Astrocyte (in vitro differentiated cells and primary cell): Measurements from ENCODE around the gene UNC5A. TPM values are rescaled to one million over a fixed set of nuclear protein-coding genes. Genes with fewer than 3 reads are reported as not detected.

Experiments
- DNase-seq: peaks from one replicate; pipeline ENCODE4 v3.0.0-alpha.2; 2010; ENCODE audit warnings: low read depth
- FAIRE-seq: peaks from 2 replicates; lab custom pipeline; 2011; peaks lifted over from hg19 to GRCh38; lab: Jason Lieb, UNC
- H2AFZ ChIP-seq: 2 replicates; pipeline ENCODE4 v1.6.0; 2012; ENCODE audit warnings: low read depth, low read length, inconsistent platforms
- H3K27ac ChIP-seq: 2 replicates; pipeline ENCODE4 v1.5.1; 2011; ENCODE audit warnings: low read depth, low read length, inconsistent platforms
- H3K27me3 ChIP-seq: 2 replicates; pipeline ENCODE4 v1.6.0; 2011; ENCODE audit warnings: low read length, inconsistent platforms; ENCODE audit not compliant: insufficient read depth
- H3K36me3 ChIP-seq: 2 replicates; pipeline ENCODE4 v1.5.1; 2011; ENCODE audit warnings: low read length, inconsistent platforms; ENCODE audit not compliant: insufficient read depth
- H3K4me1 ChIP-seq: 2 replicates; pipeline ENCODE4 v1.5.1; 2011; ENCODE audit warnings: low read length, inconsistent platforms; ENCODE audit not compliant: insufficient read depth
- H3K4me2 ChIP-seq: 2 replicates; pipeline ENCODE4 v1.6.0; 2012; ENCODE audit warnings: low read length, inconsistent platforms
- H3K4me3 ChIP-seq: 2 replicates; pipeline ENCODE4 v1.5.1; 2011; ENCODE audit warnings: low read depth, mild to moderate bottlenecking, low read length, inconsistent platforms; ENCODE audit not compliant: insufficient read depth
- H3K79me2 ChIP-seq: 2 replicates; pipeline ENCODE4 v1.6.0; 2012; ENCODE audit warnings: mild to moderate bottlenecking, low read length, inconsistent platforms; ENCODE audit not compliant: insufficient read depth
- H3K9ac ChIP-seq: 2 replicates; pipeline ENCODE4 v1.6.0; 2012; ENCODE audit warnings: mild to moderate bottlenecking, low read length, inconsistent platforms
- H3K9me3 ChIP-seq: 2 replicates; pipeline ENCODE4 v1.5.1; 2012; ENCODE audit warnings: low read depth, mild to moderate bottlenecking, low read length, inconsistent platforms; ENCODE audit not compliant: insufficient read depth
- H4K20me1 ChIP-seq: 2 replicates; pipeline ENCODE4 v1.6.0; 2012; ENCODE audit warnings: low read length, inconsistent platforms; ENCODE audit not compliant: insufficient read depth
- H3K27ac Mint-ChIP-seq: one replicate; pipeline ENCODE4 v1.8.0; 2021; ENCODE audit warnings: mild to moderate bottlenecking, mixed read lengths; ENCODE audit not compliant: unreplicated experiment
- H3K27me3 Mint-ChIP-seq: one replicate; pipeline ENCODE4 v1.8.0; 2021; ENCODE audit warnings: low read depth, mixed read lengths; ENCODE audit not compliant: unreplicated experiment
- H3K36me3 Mint-ChIP-seq: one replicate; pipeline ENCODE4 v1.8.0; 2021; ENCODE audit warnings: low read depth, mixed read lengths; ENCODE audit not compliant: unreplicated experiment
- H3K4me1 Mint-ChIP-seq: one replicate; pipeline ENCODE4 v1.8.0; 2021; ENCODE audit warnings: low read depth, mixed read lengths; ENCODE audit not compliant: unreplicated experiment
- H3K4me3 Mint-ChIP-seq: one replicate; pipeline ENCODE4 v1.8.0; 2021; ENCODE audit warnings: mild to moderate bottlenecking, moderate library complexity, mixed read lengths; ENCODE audit not compliant: unreplicated experiment
- H3K9me3 Mint-ChIP-seq: one replicate; pipeline ENCODE4 v1.8.0; 2021; ENCODE audit warnings: mild to moderate bottlenecking, mixed read lengths; ENCODE audit not compliant: unreplicated experiment
- EZH2 ChIP-seq: IDR thresholded peaks from 2 replicates; pipeline ENCODE4 v1.6.1; 2012; ENCODE audit warnings: mild to moderate bottlenecking, low read length, inconsistent platforms; ENCODE audit not compliant: insufficient read depth
- total RNA-seq: library from RNA; stranded (reverse); gene quantifications from 2 replicates; pipeline ENCODE4 v1.2.1, GENCODE V29; 2021
- TF ChIP-seq, protein P1 (sequence below): IDR thresholded peaks from 2 replicates; pipeline ENCODE4 v1.5.1; 2011; ENCODE audit warnings: low read depth, mild to moderate bottlenecking, inconsistent platforms, low read length, moderate library complexity; ENCODE audit not compliant: insufficient read depth

The UNC5A gene
- total RNA-seq, 1 donor from 2014 or later: 0.70 TPM

GRCh38 chr5:176812269-176813259 lies 2.2 kb downstream of the UNC5A start:
- FAIRE-seq (no peak), DNase-seq (no peak)
- Mint-ChIP-seq H3K4me3 (no peak overlapping the region), H3K9me3 (no peaks in the 10 kb centered on the region), H3K36me3 (no peaks in the 10 kb centered on the region), H3K27me3 (peaks cover 70% of the 10 kb centered on the region), H3K27ac (no peak overlapping the region), H3K4me1 (peaks cover 5% of the 10 kb centered on the region)
- Histone ChIP-seq H3K4me1 (peaks cover 12% of the 10 kb centered on the region), H3K9me3 (no peaks in the 10 kb centered on the region), H3K4me3 (no peak overlapping the region), H3K9ac (no peak overlapping the region), H3K4me2 (no peak overlapping the region), H4K20me1 (peaks cover 9% of the 10 kb centered on the region), H3K36me3 (no peaks in the 10 kb centered on the region), H2AFZ (no peak overlapping the region), H3K27ac (no peak overlapping the region), H3K79me2 (no peaks in the 10 kb centered on the region), H3K27me3 (peaks cover 57% of the 10 kb centered on the region)
- TF ChIP-seq, protein P1, sequence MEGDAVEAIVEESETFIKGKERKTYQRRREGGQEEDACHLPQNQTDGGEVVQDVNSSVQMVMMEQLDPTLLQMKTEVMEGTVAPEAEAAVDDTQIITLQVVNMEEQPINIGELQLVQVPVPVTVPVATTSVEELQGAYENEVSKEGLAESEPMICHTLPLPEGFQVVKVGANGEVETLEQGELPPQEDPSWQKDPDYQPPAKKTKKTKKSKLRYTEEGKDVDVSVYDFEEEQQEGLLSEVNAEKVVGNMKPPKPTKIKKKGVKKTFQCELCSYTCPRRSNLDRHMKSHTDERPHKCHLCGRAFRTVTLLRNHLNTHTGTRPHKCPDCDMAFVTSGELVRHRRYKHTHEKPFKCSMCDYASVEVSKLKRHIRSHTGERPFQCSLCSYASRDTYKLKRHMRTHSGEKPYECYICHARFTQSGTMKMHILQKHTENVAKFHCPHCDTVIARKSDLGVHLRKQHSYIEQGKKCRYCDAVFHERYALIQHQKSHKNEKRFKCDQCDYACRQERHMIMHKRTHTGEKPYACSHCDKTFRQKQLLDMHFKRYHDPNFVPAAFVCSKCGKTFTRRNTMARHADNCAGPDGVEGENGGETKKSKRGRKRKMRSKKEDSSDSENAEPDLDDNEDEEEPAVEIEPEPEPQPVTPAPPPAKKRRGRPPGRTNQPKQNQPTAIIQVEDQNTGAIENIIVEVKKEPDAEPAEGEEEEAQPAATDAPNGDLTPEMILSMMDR: peak; percentile 16
- no peak for TF ChIP-seq EZH2

DNA sequence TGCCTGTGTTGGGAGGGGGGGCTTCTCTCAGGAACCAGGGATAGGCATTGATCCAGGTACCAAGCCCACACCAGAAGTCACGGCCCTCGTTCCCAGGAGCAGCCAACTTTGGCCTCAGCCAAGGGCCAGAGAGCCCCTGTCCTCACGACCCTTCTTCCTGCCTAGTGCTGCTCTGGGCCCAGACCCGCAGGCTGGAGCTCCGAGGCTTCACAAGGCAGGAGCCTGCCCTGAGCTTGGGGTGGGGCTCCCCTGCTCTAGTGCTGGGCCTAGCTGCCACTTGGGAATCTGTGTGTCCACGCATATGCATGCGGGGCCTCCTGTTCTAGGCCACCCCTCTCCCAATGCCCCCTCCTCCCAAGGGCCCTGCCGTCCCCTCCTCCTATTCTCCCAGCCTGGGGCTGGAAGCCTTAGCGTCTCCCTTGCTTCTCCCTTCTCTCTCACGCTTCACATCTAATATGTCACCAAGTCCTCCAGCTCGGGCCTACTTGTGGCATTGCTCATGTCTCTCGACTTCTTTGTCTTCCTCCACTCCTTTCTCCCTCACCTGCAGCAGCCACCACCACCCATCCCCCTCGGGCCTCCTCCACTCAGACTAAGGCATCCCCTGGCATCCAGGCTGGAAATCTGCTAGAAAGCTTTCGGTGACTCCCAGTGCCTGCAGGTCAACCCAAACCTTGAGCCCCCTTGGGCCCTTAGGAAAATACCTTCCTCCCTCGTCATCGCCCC lies 3.4 kb downstream of the UNC5A start:
- FAIRE-seq (no peak), DNase-seq (no peak)
- Mint-ChIP-seq H3K27ac (no peak overlapping the region), H3K27me3 (peaks cover 65% of the 10 kb centered on the region), H3K36me3 (no peaks in the 10 kb centered on the region), H3K9me3 (no peaks in the 10 kb centered on the region), H3K4me1 (peaks cover 7% of the 10 kb centered on the region), H3K4me3 (no peak overlapping the region)
- Histone ChIP-seq H3K4me3 (no peak overlapping the region), H2AFZ (no peak overlapping the region), H3K4me2 (no peak overlapping the region), H4K20me1 (peaks cover 9% of the 10 kb centered on the region), H3K9ac (no peak overlapping the region), H3K27me3 (peaks cover 57% of the 10 kb centered on the region), H3K79me2 (no peaks in the 10 kb centered on the region), H3K4me1 (peaks cover 12% of the 10 kb centered on the region), H3K9me3 (no peaks in the 10 kb centered on the region), H3K36me3 (no peaks in the 10 kb centered on the region), H3K27ac (no peak overlapping the region)
- no peak for TF ChIP-seq EZH2
- TF ChIP-seq, protein P1: no peak
